ENCODE measurements around the gene SYTL1.
"Not testable (repeated sequence)": the region's sequence is repeated elsewhere in the genome, so short reads cannot be mapped to it uniquely, and the experiment has no call there.

Gene SYTL1

GRCh38 chr1:27381969-27382762 lies 40.3 kb downstream of the SYTL1 start:
- no peak for TF ChIP-seq CTCF (IDR thresholded peaks at IDR 0.05; ENCODE audit: insufficient read depth, low read depth, low read length, missing control alignments)
- DNase-seq (ENCODE audit: low read depth): no peak
- no peak overlapping the region for H3K4me3 ChIP-seq (ENCODE audit: low read depth, low read length)

GRCh38 chr1:27383039-27383605 lies 41.3 kb downstream of the SYTL1 start, which contains the start of gene CD164L2:
CD164L2 (minus strand) TSS chr1:27383333; CDS start chr1:27383239, 94 bp downstream.
- H3K4me3 ChIP-seq (ENCODE audit: low read depth, low read length): no peak within 1 kb of the TSS
- TF ChIP-seq CTCF (IDR thresholded peaks at IDR 0.05; ENCODE audit: insufficient read depth, low read depth, low read length, missing control alignments): no peak
- no peak for DNase-seq (ENCODE audit: low read depth)

- H3K4me3 ChIP-seq (ENCODE audit: low read depth, low read length): no peak overlapping the region
- no peak for DNase-seq (ENCODE audit: low read depth)
- TF ChIP-seq CTCF (IDR thresholded peaks at IDR 0.05; ENCODE audit: insufficient read depth, low read depth, low read length, missing control alignments): no peak
Measured at GRCh38 chr1:27383661-27384060, 41.8 kb downstream of the SYTL1 start.

- DNase-seq (ENCODE audit: low read depth); H3K4me3 ChIP-seq (ENCODE audit: low read depth, low read length): not testable (repeated sequence)
Measured at GRCh38 chr1:27384797-27385196, 43.0 kb downstream of the SYTL1 start.

DNA sequence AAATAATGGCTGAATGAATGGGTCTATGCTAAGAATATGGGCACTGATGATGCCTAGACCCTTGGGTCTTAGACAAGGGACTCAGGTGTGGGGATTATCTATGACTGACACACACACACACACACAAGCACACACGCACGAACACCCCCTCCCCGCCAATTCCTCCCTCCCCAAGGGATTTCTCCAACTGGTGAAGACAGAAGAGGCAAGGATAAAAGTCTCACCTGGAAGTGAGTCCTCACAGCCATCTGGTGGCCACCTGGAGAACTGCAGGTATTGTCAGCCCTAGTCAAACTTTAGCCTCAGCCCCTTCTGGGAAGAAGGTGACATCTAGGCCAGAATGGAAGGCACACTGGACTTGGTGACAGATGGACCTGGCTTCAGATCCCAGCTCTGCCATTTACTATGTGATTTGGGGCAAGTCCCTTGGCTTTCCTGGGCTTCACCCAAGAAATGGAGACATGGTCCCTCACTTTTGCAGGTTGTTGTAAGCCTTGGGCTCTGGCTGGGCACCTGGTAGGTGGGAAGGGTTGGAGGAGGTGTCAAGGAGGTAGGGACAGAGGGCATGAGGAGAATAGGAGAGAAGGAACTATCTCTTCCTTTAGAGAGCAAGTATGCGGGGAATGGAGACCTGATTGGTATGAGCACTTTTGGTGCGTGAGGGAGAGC lies 46.6 kb downstream of the SYTL1 start:
- DNase-seq (ENCODE audit: low read depth): peak; percentile 72
- no peak overlapping the region for H3K4me3 ChIP-seq (ENCODE audit: low read depth, low read length)
- peak; percentile 95 for TF ChIP-seq CTCF (IDR thresholded peaks at IDR 0.05; ENCODE audit: insufficient read depth, low read depth, low read length, missing control alignments)

DNA sequence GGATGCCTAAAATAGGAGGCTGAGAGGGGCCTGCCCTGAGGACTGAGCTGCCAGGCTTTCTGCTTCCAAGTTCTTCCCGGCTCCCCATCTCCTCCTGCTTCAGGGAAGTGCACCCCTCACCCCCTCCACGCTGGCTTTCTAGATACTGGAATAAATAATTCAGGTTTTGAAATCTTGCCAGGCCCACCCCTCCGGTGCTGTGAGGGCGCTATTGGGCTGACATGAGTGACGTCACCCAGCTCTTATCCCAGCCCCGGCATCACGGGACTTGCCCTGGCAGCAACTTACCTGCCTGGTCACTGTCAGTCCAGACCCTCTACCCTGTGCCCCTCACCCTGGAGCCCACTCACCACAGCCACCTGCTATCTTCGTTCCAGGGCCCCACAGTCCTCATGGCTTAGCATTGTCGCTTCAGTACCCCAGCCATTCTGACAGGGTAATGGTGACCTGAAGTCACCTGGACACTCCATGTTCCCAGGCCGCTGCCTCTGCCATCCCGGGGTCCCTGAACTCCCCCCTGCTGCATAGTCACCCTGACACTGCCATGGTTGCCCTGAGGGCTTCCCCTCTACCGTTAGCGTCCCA lies 49.8 kb downstream of the SYTL1 start:
- no peak for TF ChIP-seq CTCF (IDR thresholded peaks at IDR 0.05; ENCODE audit: insufficient read depth, low read depth, low read length, missing control alignments)
- no peak for DNase-seq (ENCODE audit: low read depth)
- peak overlapping the region; percentile 26 for H3K4me3 ChIP-seq (ENCODE audit: low read depth, low read length)
